NCI-H1930 (cell line): ENCODE measurements around the gene ST3GAL3.

Experiments used
- DNase-seq, 2 experiments: peaks; one replicate each; lab custom pipeline; 2025; lab: John Stamatoyannopoulos, UW

ST3GAL3 gene

DNA sequence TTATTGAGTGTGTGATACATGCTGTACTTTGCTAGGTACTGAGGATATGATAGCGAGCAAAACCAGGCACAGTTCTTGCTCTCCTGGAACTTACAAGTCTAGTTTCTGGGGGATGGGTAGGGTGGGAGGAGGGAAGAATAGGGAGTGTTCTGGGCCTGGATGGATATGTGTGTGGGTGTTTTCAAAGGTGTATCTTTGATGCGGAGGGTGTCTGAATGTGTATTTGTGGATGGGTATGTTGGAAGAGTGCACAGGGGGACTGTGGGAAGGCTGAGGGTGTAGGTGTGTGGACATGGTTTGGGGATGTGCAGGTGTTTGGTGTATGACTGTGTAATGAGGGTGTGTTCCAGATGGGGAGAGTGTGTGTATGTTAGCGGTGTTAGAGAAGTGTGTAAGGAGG is 258.0 kb downstream of the ST3GAL3 start:
- no peak for DNase-seq

DNA sequence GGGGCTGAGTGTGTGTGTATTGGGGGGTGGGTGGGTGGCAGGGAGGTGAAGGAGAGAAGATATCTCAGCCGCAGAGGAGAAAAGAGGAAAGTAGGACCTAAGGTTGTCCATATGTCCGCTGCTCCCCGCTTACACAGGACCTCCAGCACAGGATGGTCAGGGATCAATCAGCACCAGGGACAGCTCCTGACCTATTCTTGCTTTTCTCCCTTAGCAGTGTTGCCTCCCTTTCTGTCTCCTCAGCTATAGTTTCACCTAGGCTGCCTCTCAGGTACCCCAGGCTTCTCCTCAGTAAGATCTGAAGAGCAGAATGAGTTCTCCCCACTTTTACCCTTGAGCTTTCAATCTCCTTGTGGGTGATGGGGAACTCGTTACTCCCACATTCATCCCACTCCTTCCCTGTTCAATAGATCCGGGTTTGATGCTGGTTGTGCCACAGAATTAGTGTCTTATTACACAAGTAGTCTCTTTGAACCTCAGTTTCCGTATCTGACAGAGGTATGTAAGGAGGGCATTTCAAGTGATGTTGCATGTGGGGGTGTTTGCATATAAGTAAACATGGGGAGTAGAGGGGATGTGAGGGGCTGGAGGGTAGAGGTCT is 261.1 kb downstream of the ST3GAL3 start:
- no peak for DNase-seq

DNA sequence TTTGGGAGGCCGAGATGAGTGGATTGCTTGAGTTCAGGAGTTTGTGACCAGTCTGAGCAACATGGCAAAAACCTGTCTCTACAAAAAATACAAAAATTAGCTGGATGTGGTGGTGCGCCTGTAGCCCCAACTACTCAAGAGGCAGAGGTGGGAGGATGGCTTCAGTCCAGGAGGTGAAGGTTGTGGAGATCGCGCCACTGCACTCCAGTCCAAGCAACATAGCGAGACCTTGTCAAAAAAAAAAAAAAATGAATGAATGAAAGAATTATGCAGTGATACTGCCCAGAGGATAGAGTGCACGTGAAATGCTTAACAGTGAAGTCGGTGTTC is 262.0 kb downstream of the ST3GAL3 start:
- no peak for DNase-seq

DNA sequence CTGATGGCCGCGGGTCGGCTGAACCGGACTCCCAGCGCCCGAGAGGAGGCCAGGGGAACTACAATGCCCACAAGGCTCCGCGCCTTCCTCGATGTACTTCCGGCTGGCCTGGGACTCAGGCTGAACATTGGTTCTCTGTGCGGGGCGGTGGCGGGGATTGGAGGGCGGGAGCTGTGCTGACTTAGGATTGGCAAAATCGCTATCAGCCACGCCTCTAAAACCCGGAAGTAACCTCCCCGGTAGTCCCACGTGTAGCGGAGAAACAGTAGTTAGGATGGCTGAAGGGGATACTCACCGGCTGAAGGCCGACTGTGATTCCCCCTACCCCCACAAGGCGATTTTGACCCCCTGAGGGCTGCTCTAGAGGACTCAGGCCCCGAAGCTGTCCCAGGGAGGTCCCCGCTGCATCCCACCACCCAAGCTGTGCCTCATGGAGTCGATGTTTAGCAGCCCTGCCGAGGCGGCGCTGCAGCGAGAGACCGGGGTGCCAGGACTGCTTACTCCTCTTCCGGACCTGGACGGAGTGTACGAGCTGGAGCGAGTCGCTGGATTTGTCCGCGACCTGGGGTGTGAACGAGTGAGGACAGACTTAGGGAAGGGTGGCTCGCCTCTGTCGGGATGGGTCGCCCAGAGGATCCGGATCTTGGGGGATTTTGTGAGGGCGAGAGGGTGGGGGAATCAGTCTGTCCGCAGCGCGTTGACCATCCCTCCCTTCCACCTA is 262.6 kb downstream of the ST3GAL3 start, which contains the start of gene DPH2:
TSS of gene DPH2 (plus strand) at position 265 of the 721 bp plus-strand sequence. CDS start at position 431, 166 bp downstream.
- DNase-seq = peak; percentile 94 to 95

DNA sequence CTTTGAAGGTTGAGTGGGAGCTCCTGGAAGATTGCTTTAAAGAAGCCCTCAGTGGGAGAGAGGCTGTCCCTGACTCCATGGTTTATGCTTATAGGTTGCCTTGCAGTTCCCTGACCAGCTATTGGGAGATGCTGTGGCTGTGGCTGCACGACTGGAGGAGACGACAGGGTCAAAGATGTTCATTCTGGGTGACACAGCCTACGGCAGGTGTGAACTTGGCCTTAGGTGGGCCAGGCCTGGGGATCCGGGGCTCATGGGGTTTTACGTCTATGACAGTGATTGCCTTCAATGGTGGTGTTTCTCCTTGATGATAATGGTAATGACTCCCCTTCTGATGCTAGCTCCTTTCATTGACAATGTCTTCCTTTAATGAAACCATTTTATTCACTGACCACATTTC is 263.2 kb downstream of the ST3GAL3 start:
- no peak for DNase-seq

DNA sequence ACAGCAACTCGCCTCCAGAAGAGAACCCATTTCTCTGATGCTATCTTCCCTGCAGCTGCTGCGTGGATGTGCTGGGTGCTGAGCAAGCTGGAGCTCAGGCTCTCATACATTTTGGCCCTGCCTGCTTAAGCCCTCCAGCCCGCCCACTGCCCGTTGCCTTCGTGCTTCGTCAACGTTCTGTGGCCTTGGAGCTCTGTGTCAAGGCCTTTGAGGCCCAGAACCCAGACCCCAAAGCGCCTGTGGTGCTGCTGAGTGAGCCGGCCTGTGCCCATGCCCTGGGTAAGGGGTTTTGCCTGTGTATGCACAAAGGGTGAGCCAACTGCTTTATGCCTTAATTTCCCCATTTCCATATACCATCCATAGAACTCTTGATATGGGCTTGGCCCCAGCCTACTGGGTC is 263.6 kb downstream of the ST3GAL3 start:
- DNase-seq = no peak

DNA sequence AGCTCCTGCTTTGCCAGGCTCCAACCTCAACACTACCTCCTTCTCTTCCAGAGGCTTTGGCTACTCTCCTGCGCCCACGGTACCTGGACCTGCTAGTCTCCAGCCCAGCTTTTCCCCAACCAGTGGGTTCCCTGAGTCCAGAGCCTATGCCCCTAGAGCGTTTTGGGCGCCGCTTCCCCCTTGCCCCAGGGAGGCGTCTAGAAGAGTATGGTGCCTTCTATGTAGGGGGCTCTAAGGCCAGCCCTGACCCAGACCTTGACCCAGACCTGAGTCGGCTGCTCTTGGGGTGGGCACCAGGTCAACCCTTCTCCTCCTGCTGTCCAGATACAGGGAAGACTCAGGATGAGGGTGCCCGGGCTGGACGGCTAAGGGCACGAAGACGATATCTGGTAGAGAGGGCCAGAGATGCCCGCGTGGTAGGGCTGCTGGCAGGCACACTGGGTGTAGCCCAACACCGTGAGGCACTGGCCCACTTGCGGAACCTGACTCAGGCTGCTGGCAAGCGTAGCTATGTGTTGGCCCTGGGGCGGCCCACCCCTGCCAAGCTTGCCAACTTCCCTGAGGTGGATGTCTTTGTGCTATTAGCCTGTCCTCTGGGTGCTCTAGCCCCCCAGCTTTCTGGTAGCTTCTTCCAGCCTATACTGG is 264.1 kb downstream of the ST3GAL3 start:
- no peak for DNase-seq

DNA sequence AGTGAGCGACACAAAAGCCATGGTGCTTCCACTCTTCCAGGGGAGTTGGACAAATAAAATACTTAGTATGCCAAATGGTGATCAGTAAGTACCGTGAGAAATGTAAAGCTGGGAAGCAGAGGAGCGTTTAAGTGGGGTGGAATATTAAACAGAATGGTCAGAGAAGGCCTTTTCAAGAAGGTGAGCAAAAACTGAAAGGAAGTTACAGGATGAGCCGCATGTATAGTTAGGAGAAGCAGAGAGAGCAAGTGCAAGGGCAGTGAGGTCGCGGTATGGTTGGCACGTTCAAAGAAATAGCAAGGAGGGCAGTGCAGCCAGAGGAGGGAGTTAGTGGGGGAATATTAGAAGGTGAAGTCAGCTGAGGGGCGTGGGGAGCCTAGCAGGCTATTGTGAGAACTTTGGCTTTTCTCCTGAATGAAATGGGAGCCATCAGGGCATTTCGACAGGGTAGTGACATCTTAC is 266.7 kb downstream of the ST3GAL3 start:
- DNase-seq = no peak

DNA sequence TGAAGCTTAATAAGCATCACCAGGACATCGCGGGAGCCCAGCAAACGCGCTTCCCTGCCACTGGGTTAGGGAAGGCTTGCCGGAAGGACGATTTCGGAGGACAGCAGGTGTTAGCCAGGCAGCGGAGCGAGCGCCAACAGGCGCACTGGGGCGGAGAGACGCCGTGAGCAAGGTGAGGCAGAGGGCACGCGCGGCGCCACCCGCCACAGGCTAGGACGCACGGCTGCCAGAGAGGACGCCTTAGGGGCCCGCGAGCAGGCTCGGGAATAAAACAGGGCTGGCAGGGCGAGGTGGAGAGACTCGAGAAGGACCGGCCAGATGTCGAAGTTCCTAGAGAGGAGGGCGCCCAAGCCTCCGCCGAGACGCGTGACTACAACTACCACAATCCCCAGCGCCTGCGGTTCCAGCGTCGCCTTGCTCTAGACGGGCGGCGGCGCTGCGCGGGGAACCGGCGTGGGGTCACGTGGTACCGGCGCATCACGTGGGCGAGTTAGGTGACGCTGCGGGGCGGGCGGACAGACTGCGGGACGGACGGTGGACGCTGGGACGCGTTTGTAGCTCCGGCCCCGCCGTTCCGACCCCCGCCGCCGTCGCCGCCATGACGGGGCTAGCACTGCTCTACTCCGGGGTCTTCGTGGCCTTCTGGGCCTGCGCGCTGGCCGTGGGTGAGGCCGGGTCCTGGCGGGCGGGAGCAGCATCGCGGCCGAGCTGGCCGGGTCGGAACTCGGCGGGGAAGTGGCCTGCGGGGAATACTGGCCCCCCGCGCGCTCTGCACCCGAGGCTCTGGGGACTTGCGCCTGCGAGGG is 267.3 kb downstream of the ST3GAL3 start, which contains the start of gene ATP6V0B:
TSS of gene ATP6V0B (plus strand) at position 518 of the 806 bp plus-strand sequence. CDS start at position 599, 81 bp downstream.
- peak; percentile 83 to 92 for DNase-seq

DNA sequence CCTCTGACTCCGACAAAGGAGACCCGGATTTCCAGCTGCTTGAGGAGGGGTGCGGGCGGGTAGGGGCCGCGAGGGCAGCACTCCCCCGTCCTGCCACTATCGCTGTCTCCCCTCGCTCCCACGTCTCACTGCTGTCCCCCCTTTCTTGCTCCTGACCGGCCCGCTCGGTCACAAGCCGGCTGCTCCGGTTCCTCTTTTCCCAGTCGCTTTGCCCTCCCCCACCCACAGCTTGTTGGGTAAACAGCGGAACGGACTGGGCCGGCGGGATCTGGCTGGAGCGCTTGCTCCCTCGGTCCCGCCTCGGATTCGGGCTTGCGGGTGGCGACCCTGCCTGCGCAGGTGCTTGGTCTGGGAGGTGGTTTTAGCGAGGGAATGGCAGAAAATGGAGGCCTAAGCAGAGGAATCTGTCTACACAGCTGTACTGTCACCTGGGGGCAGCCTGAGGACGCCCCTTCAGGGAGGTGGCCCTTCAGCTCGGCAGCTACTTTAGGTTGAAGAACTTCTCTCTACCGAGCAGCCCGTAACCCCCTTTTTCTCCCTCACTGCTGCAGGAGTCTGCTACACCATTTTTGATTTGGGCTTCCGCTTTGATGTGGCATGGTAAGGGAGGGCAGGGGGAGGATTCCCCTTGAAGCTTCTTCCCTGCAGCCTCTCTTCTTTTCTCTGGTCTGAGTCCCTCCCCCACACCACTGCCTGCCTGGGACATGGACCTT is 268.1 kb downstream of the ST3GAL3 start:
- DNase-seq = no peak

DNA sequence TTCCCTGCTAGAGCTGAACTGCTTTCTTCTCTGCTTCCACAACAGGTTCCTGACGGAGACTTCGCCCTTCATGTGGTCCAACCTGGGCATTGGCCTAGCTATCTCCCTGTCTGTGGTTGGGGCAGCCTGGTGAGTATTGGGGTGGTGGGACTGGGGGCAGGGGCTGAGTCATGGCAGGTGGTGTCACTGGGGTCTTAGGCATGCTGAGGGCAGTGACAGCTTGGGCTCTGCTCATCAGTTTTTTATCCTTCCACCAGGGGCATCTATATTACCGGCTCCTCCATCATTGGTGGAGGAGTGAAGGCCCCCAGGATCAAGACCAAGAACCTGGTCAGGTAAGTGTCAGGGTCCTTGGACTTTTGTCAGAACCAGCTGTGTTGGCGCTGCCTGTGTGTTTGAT is 268.7 kb downstream of the ST3GAL3 start:
- DNase-seq = no peak

DNA sequence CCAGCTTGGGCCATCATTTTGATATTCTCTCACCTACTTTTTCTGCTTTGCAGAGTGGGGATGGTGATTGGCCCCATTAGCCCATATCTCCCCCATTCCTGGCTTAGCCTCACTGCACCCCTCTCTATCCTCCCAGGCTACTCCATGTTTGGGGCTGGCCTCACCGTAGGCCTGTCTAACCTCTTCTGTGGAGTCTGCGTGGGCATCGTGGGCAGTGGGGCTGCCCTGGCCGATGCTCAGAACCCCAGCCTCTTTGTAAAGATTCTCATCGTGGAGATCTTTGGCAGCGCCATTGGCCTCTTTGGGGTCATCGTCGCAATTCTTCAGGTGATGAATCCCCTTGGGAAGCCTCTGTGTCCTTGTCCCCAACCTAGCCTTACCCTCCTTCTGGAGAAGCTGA is 269.6 kb downstream of the ST3GAL3 start:
- no peak for DNase-seq

DNA sequence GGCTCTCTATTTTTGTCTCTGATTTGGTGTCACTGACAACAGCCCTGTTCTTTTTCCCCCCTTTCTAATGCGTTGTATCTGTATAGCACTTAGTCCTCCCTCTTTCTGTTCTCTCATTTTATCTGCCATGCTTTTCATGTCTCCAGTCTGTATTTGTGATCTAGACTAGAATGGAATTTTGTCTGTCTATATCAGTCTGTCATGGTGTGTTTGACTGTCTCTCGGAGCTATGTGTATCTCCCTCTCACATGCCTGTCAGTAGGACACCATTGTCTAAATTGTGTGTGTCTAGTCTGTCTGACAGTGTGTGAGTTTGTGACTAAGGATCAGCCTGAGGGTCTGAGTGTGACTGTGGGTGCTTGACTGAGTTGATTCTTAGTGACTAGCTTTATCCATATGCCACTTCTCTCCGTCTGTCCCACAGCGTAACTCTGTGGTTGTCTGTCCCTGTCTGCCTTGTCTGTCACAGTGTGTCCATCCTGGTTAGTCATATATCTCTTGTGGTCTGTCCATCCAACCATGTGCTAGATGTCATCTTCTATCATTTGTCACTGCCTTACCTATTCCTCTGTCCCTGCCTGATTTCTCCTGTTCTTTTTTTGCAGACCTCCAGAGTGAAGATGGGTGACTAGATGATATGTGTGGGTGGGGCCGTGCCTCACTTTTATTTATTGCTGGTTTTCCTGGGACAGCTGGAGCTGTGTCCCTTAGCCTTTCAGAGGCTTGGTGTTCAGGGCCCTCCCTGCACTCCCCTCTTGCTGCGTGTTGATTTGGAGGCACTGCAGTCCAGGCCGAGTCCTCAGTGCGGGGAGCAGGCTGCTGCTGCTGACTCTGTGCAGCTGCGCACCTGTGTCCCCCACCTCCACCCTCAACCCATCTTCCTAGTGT is 270.3 kb downstream of the ST3GAL3 start:
- no peak for DNase-seq

DNA sequence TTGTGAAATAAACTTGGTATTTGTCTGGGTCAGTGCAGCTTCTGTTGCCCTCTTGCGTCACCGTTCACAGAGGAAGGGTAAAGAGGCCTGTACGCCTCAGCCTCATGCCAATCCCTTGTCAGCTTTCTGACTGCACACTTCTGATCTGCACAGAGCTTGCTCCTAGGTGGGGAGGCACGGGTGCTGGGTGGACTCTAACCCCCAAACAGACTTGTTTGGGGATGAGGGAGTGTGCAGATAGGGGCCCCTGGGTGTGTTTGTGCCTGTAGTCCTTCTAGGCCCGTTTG is 270.9 kb downstream of the ST3GAL3 start:
- no peak for DNase-seq

DNA sequence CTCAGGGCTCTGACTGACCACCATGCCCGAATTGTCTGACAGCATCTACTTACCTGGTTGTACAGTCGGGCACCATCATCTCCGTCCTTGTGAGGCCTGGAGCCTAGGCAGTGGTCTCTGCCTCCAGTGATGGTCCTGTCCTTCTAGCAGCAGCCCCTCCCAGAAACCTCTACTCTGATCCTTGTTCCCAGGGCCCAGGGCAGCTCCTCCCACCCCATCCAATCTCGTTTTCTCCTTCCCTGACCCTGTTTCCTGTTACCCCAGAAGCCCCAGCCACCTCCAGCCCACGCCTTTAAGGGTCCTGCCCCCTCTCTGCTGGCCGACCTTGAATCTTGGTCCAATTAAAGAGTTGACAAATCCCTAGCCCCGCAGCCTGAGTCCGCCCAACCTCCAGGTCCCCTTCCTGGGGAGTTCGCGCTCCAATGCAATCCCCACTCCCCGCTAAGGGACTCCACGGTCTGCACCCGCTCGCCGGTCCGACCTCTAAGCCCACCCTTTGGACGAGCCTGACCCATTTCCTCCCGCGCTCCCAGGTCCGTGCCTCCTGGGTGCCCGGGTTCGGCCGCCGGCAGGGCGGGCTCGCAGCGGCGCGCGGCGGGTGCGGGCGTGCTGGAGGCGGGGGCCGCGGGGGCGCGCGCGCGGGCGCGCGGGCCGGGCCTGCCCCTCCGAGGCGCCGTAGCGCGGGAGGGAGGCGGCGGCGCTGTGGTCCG is 271.4 kb downstream of the ST3GAL3 start, which contains the start of gene B4GALT2:
TSS of gene B4GALT2 (plus strand) at position 660 of the 710 bp plus-strand sequence. CDS start 1,951 bp downstream, outside the sequence.
- peak in 1 of 2 experiments; percentile 45 for DNase-seq

DNA sequence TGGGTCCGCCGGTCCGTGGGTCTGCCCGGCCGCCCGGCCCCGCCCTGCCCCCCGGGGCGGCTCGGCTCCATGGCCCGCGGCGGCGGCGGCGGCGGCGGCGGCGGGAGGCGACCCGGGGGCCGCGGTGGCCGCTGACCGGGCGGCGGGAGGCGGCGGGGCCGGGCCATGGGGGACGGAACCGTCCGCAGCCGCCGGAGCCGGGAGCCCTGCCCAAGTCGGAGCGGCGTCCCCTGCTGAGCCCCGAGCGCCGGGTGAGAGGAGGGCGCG is 271.9 kb downstream of the ST3GAL3 start:
- no peak for DNase-seq

DNA sequence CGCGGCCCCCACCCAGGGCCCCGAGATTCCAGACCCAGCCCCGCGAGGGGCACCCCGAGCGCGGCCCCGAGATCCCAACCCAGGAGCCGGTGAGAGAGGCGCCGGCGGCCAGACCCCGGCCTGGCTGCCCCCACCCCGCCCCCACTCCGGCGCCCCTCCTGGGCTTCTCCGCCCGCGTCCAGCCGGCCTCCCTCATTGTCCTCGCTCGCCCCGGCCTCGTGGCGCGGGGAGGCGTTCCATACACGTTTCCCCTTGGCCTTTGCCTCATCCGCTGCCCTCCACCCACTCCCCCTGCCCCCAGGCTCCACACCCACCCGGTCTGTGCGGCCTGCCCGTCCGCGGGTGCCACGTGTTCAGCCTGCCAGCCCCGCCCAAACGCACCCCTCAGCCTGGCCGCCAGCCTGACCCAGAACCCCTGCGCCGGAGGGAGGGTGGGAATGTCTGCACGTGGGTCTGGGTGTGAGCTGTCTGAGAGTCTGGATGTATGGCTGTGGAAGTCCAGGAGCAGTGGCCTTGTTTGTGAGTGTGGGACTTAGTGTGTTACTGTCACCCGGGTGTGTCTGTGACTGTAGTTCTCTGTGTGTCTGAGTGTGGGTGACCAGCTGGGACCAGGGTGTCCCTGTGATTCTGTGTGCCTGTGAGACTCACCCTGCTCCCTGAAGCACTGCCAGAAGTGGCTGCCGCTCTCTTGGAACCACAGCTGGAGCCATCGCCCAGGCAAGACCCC is 272.4 kb downstream of the ST3GAL3 start:
- no peak for DNase-seq

DNA sequence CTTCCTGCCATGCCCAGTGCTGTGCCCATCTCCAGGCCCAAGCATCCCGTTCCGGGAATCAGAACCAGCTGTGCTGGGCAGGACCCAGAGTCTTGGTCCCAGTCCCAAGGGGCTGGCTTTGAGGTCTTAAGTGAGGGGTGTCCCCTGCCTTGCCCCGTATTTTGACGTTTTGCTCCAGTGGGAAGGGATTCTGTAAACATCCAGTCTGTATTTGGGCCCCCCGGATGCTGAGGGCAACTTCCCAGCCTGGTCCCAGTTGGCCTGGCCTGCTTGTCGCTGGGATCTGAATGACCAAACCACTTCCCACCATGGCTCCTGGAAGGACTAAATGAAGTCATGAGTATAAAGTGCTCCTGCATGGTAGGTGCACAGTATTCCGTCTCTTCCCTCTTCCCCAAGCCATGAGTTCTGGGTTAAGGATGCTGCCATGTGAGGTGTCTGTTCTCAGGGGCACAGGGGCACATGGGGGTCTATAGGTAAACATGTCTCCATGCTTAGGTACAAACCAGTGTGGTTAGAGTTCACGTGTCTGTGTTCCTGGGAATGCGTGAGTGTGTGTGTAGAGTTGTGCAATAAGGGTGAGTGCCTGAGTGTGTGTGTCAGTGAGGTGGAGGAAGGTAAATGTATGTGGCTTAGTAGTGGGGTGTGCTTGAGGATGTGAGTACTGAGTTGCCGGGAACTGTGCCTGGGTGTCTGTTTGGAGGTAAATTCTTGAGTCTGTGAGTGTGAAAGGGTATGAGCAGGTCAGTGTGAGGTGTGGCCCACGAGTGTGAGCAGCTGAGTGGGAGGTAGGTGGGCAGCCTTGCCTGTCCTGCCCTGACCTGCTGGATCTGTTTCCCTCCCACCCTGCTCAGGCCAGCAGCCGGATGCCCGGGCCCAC is 273.2 kb downstream of the ST3GAL3 start:
- no peak for DNase-seq
